ENCODE data around the gene CEP120. TPM values are rescaled to one million over a fixed set of nuclear protein-coding genes. Genes with fewer than 3 reads are reported as not detected.

Gene CEP120
- total and polyA plus RNA-seq, 4 experiments from 2014 or later, result 18.8 to 70.1 (median 50.5) TPM

DNA sequence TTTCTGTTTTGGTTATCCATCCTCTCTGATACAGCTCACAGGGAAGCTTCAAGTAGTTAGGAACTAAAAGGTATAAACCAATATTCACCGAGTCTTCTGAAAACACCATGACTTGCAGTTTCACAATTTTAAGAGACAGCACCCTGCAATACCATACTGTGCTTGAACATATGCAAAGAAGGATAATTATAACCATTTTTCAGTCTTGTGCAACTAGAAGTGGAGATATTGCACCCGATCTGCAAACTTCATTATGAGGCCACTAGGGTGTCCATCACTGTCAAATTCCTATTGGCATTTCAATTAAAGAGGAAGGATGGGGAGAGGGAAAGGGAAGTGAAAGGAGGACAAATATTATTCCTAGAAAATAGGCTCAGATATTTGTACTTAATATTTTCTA is 32.4 kb upstream of the CEP120 start:
- no peak overlapping the region for H3K27ac ChIP-seq (ENCODE audit: low read depth, low read length)
- POLR2A ChIA-PET (ENCODE audit: partially characterized antibody), result no interaction called here
- CTCF ChIA-PET (ENCODE audit: partially characterized antibody), result no interaction called here
- no peaks in the 10 kb centered on the region for H3K27me3 ChIP-seq (ENCODE audit: insufficient read depth, low read length)
- Mint-ChIP-seq H3K9me3 (no peaks in the 10 kb centered on the region), H3K36me3 (no peaks in the 10 kb centered on the region), H3K27me3 (no peaks in the 10 kb centered on the region), H3K4me3 (no peak overlapping the region), H3K27ac (no peak overlapping the region), H3K4me1 (peaks cover 6 to 8% (median 7%) of the 10 kb centered on the region in 4 donors)
- intact Hi-C loops (cut with micrococcal nuclease), result no loop called here
- no peak overlapping the region for H3K4me3 ChIP-seq (ENCODE audit: low read length in 2 of 2)
- H3K4me1 ChIP-seq (ENCODE audit: insufficient read depth, low read length), result no peaks in the 10 kb centered on the region
- no peaks in the 10 kb centered on the region for H3K36me3 ChIP-seq (ENCODE audit: insufficient read depth, low read length)
- H3K9me3 ChIP-seq (ENCODE audit: control insufficient read depth in 1 of 2, low read length in 2 of 2), result no peaks in the 10 kb centered on the region
- no peak for DNase-seq

GRCh38 chr5:123455095-123455494 is 31.9 kb upstream of the CEP120 start:
- no peaks in the 10 kb centered on the region for H3K27me3 ChIP-seq (ENCODE audit: insufficient read depth, low read length)
- DNase-seq, result no peak
- no peaks in the 10 kb centered on the region for H3K9me3 ChIP-seq (ENCODE audit: control insufficient read depth in 1 of 2, low read length in 2 of 2)
- H3K9me3 Mint-ChIP-seq, result no peaks in the 10 kb centered on the region
- no peak overlapping the region for H3K27ac Mint-ChIP-seq
- H3K4me3 ChIP-seq (ENCODE audit: low read length in 2 of 2), result no peak overlapping the region
- H3K27me3 Mint-ChIP-seq, result no peaks in the 10 kb centered on the region
- peaks cover 1 to 2% (median 2%) of the 10 kb centered on the region in 4 donors for H3K4me1 Mint-ChIP-seq
- ChIA-PET CTCF (ENCODE audit: partially characterized antibody) (no interaction called here), POLR2A (ENCODE audit: partially characterized antibody) (no interaction called here)
- H3K36me3 Mint-ChIP-seq, result no peaks in the 10 kb centered on the region
- intact Hi-C loops (cut with micrococcal nuclease), result no loop called here
- no peak overlapping the region for H3K27ac ChIP-seq (ENCODE audit: low read depth, low read length)
- H3K4me3 Mint-ChIP-seq, result no peak overlapping the region
- no peaks in the 10 kb centered on the region for H3K4me1 ChIP-seq (ENCODE audit: insufficient read depth, low read length)
- no peaks in the 10 kb centered on the region for H3K36me3 ChIP-seq (ENCODE audit: insufficient read depth, low read length)

- Histone ChIP-seq H3K4me3 (ENCODE audit: low read length in 2 of 2) (no peak overlapping the region), H3K27me3 (ENCODE audit: insufficient read depth, low read length) (no peaks in the 10 kb centered on the region), H3K36me3 (ENCODE audit: insufficient read depth, low read length) (no peaks in the 10 kb centered on the region), H3K4me1 (ENCODE audit: insufficient read depth, low read length) (no peaks in the 10 kb centered on the region), H3K9me3 (ENCODE audit: control insufficient read depth in 1 of 2, low read length in 2 of 2) (no peaks in the 10 kb centered on the region), H3K27ac (ENCODE audit: low read depth, low read length) (no peak overlapping the region)
- CTCF ChIA-PET (ENCODE audit: partially characterized antibody), result no interaction called here
- H3K27ac Mint-ChIP-seq, result no peak overlapping the region
- no peaks in the 10 kb centered on the region for H3K9me3 Mint-ChIP-seq
- POLR2A ChIA-PET (ENCODE audit: partially characterized antibody), result no interaction called here
- no peak for DNase-seq
- no peaks in the 10 kb centered on the region for H3K4me1 Mint-ChIP-seq
- no peaks in the 10 kb centered on the region for H3K27me3 Mint-ChIP-seq
- H3K4me3 Mint-ChIP-seq, result no peak overlapping the region
- H3K36me3 Mint-ChIP-seq, result no peaks in the 10 kb centered on the region
- intact Hi-C loops (cut with micrococcal nuclease), result no loop called here
Measured at GRCh38 chr5:123454259-123454911, 31.2 kb upstream of the CEP120 start.

DNA sequence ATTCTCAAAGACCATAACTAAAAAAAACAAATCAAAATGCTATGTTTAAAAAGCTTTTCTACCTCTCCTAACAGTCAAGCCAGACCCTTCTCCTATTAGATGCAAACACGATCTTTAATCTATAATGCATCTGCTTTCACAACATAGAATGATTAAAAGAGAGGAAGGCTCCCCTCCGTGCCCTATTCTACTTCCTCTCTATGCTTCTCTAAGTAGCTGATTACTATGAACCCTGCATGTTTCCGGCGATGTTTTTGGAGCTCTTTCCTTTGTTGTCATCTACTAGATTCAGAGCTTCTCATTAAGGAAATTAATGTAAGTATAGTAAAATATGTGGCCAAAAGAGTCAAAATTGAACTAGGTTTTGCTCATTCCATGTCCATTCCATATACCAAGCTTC is 29.2 kb upstream of the CEP120 start:
- Histone ChIP-seq H3K4me3 (ENCODE audit: low read length in 2 of 2) (no peak overlapping the region), H3K4me1 (ENCODE audit: insufficient read depth, low read length) (peaks cover 4% of the 10 kb centered on the region), H3K9me3 (ENCODE audit: control insufficient read depth in 1 of 2, low read length in 2 of 2) (no peaks in the 10 kb centered on the region), H3K27me3 (ENCODE audit: insufficient read depth, low read length) (no peaks in the 10 kb centered on the region), H3K27ac (ENCODE audit: low read depth, low read length) (no peak overlapping the region), H3K36me3 (ENCODE audit: insufficient read depth, low read length) (no peaks in the 10 kb centered on the region)
- intact Hi-C loops (cut with micrococcal nuclease), result no loop called here
- peaks cover 1 to 6% (median 4%) of the 10 kb centered on the region in 4 donors for H3K4me1 Mint-ChIP-seq
- CTCF ChIA-PET (ENCODE audit: partially characterized antibody), result no interaction called here
- no peak for DNase-seq
- H3K36me3 Mint-ChIP-seq, result no peaks in the 10 kb centered on the region
- H3K27ac Mint-ChIP-seq, result no peak overlapping the region
- no peak overlapping the region for H3K4me3 Mint-ChIP-seq
- peaks cover 0 to 2% of the 10 kb centered on the region in 2 donors for H3K27me3 Mint-ChIP-seq
- POLR2A ChIA-PET (ENCODE audit: partially characterized antibody), result interaction anchor here (1.2 kb wide), 1 partner anchor 29 kb away, joined by 5 read pairs; the partner anchor contains the start of gene CEP120
- no peaks in the 10 kb centered on the region for H3K9me3 Mint-ChIP-seq

- Histone ChIP-seq H3K36me3 (ENCODE audit: insufficient read depth, low read length) (no peaks in the 10 kb centered on the region), H3K4me3 (ENCODE audit: low read length in 2 of 2) (no peak overlapping the region), H3K4me1 (ENCODE audit: insufficient read depth, low read length) (peaks cover 4% of the 10 kb centered on the region), H3K9me3 (ENCODE audit: control insufficient read depth in 1 of 2, low read length in 2 of 2) (no peaks in the 10 kb centered on the region), H3K27ac (ENCODE audit: low read depth, low read length) (no peak overlapping the region), H3K27me3 (ENCODE audit: insufficient read depth, low read length) (no peaks in the 10 kb centered on the region)
- intact Hi-C loops (cut with micrococcal nuclease), result no loop called here
- no peaks in the 10 kb centered on the region for H3K9me3 Mint-ChIP-seq
- CTCF ChIA-PET (ENCODE audit: partially characterized antibody), result interaction anchor here (1.7 kb wide), 1 partner anchor 28 kb away, joined by 6 read pairs; the partner anchor contains the start of gene CEP120
- no peak overlapping the region for H3K27ac Mint-ChIP-seq
- H3K4me1 Mint-ChIP-seq, result peaks cover 1 to 6% (median 4%) of the 10 kb centered on the region in 4 donors
- POLR2A ChIA-PET (ENCODE audit: partially characterized antibody), result no interaction called here
- no peaks in the 10 kb centered on the region for H3K36me3 Mint-ChIP-seq
- no peak overlapping the region for H3K4me3 Mint-ChIP-seq
- peaks cover 0 to 2% of the 10 kb centered on the region in 2 donors for H3K27me3 Mint-ChIP-seq
- DNase-seq, result no peak
Measured at GRCh38 chr5:123451047-123451446, 27.8 kb upstream of the CEP120 start.

GRCh38 chr5:123450640-123451039 is 27.4 kb upstream of the CEP120 start:
- Mint-ChIP-seq H3K27ac (no peak overlapping the region), H3K4me3 (no peak overlapping the region), H3K4me1 (peaks cover 1 to 6% (median 4%) of the 10 kb centered on the region in 4 donors), H3K27me3 (peaks cover 0 to 3% of the 10 kb centered on the region in 2 donors), H3K36me3 (no peaks in the 10 kb centered on the region), H3K9me3 (no peaks in the 10 kb centered on the region)
- Histone ChIP-seq H3K27me3 (ENCODE audit: insufficient read depth, low read length) (no peaks in the 10 kb centered on the region), H3K36me3 (ENCODE audit: insufficient read depth, low read length) (no peaks in the 10 kb centered on the region), H3K4me3 (ENCODE audit: low read length in 2 of 2) (no peak overlapping the region), H3K4me1 (ENCODE audit: insufficient read depth, low read length) (peaks cover 4% of the 10 kb centered on the region), H3K9me3 (ENCODE audit: control insufficient read depth in 1 of 2, low read length in 2 of 2) (no peaks in the 10 kb centered on the region), H3K27ac (ENCODE audit: low read depth, low read length) (no peak overlapping the region)
- ChIA-PET CTCF (ENCODE audit: partially characterized antibody) (interaction anchor here (1.7 kb wide), 1 partner anchor 27 kb away, joined by 6 read pairs; the partner anchor contains the start of gene CEP120), POLR2A (ENCODE audit: partially characterized antibody) (no interaction called here)
- no peak for DNase-seq
- intact Hi-C loops (cut with micrococcal nuclease), result no loop called here

DNA sequence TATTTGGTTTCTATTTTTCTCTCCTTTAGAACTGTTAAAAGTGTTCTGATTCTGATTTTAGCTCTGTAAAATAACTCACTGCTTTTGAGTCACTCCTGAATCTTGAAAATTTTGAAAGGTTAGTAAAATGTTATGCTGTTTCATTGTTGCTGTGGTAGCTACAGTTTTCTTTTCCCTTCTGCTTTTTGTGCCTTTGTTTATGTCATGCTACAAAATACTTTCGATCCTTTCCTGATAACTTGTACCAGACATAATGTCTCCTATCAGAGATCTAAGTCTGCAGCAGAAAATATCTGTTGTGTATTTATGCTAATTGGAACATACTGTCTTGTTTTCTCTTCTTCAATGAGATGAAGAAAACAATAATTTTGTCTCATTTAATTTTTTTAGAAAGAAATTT is 26.9 kb upstream of the CEP120 start:
- H3K4me3 ChIP-seq (ENCODE audit: low read length in 2 of 2), result no peak overlapping the region
- no peak for DNase-seq
- intact Hi-C loops (cut with micrococcal nuclease), result no loop called here
- Mint-ChIP-seq H3K27me3 (peaks cover 0 to 3% of the 10 kb centered on the region in 2 donors), H3K9me3 (no peaks in the 10 kb centered on the region), H3K4me1 (peaks cover 1 to 6% (median 4%) of the 10 kb centered on the region in 4 donors), H3K36me3 (no peaks in the 10 kb centered on the region), H3K27ac (no peak overlapping the region), H3K4me3 (no peak overlapping the region)
- H3K27me3 ChIP-seq (ENCODE audit: insufficient read depth, low read length), result no peaks in the 10 kb centered on the region
- peaks cover 4% of the 10 kb centered on the region for H3K4me1 ChIP-seq (ENCODE audit: insufficient read depth, low read length)
- H3K9me3 ChIP-seq (ENCODE audit: control insufficient read depth in 1 of 2, low read length in 2 of 2), result no peaks in the 10 kb centered on the region
- POLR2A ChIA-PET (ENCODE audit: partially characterized antibody), result no interaction called here
- CTCF ChIA-PET (ENCODE audit: partially characterized antibody), result interaction anchor here (1.7 kb wide), 1 partner anchor 27 kb away, joined by 6 read pairs; the partner anchor contains the start of gene CEP120
- no peak overlapping the region for H3K27ac ChIP-seq (ENCODE audit: low read depth, low read length)
- H3K36me3 ChIP-seq (ENCODE audit: insufficient read depth, low read length), result no peaks in the 10 kb centered on the region
